ENCODE measurements around the gene IL4R. TPM values are rescaled to one million over a fixed set of nuclear protein-coding genes. Genes with fewer than 3 reads are reported as not detected.
"Not testable (repeated sequence)": the region's sequence is repeated elsewhere in the genome, so short reads cannot be mapped to it uniquely, and the experiment has no call there.

Gene IL4R
- total RNA-seq, 1 experiment from 2014 or later, result 75.1 TPM

DNA sequence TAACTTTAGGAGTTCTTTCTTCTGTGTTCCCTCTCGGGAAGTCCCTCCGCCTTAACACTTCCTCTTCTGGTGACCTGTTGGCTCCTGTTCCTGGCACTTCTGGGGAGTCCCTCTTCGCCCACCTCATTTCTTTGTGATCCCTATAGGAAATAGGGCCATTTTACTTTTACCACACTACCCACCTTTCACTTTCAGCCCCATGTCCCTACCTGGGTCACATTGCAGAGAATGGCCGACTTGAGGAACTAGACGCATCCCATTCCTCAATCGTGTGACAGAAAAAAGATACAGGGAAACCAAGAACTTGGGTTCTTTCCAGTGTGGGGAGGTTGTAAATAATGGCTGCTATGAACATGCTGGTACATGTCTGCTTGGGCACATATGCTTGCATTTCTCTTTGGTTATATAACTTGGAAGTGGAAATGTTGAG lies 94.8 kb downstream of the IL4R start:
- Histone ChIP-seq H3K4me1 (peaks cover 16% of the 10 kb centered on the region), H3K4me3 (no peak overlapping the region), H3K36me3 (peaks cover 16% of the 10 kb centered on the region), H3K27ac (peak overlapping the region; percentile 32), H3K27me3 (no peaks in the 10 kb centered on the region), H3K9me3 (replicated peaks) (no peaks in the 10 kb centered on the region)
- no peak for DNase-seq

DNA sequence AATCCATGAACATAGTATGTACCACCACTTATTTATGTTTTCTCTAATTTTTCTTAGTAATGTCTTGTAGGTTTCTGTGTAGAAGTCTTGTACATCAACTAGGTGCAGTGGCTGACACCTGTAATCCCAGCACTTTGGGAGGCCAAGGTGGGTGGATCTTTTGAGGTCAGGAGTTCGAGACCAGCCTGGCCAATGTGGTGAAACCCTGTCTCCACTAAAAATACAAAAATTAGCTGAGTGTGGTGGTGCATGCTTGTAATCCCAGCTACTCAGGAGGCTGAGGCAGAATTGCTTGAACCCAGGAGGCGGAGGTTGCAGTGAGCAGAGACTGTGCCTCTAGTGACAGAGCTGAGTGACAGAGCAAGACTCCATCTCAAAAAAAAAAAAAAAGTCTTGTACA lies 96.2 kb downstream of the IL4R start:
- not testable (repeated sequence) for H3K4me3 ChIP-seq; H3K27me3 ChIP-seq; H3K27ac ChIP-seq; H3K9me3 ChIP-seq (replicated peaks); DNase-seq
- Histone ChIP-seq H3K36me3 (peaks cover 16% of the 10 kb centered on the region), H3K4me1 (peaks cover 24% of the 10 kb centered on the region)

DNA sequence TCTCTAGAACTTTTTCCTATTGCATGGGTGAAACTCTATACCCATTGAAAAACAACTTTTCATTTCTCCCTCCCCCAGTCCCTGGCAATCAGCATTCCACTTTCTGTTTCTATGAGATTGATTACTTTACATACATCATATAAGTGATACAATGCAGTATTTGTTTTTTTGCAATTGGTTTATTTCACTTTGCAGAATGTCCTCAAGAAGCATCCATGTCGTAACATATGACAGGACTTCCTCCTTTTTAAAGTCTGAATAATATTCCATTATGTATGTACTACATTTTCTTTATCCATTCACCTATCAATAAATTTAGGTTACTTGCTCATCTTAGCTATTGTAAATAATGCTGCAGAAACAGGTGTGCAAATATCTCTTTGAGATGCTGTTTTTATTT lies 97.0 kb downstream of the IL4R start:
- Histone ChIP-seq H3K36me3 (peaks cover 16% of the 10 kb centered on the region), H3K27ac (no peak overlapping the region), H3K4me3 (no peak overlapping the region), H3K9me3 (replicated peaks) (no peaks in the 10 kb centered on the region), H3K27me3 (no peaks in the 10 kb centered on the region), H3K4me1 (peaks cover 31% of the 10 kb centered on the region)
- DNase-seq, result no peak

DNA sequence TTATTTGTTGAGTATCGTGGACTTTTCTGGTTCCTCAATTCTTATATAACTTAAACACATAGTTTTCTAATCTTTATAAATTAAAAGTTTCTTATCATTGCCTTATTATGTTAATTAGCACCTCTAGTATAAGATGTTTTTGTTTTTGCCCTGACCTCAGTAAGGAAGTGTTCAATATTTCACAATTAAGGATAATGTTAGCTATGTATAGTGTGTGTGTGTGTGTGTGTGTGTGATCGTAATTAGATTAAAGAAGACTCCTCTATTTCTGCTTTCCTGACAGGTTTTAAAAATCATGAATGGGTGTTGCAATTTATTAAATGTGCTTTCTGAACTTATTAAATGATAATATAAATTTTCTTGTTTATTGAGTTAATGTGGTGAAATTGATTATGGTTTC lies 100.2 kb downstream of the IL4R start:
- H3K4me3 ChIP-seq, result no peak overlapping the region
- no peaks in the 10 kb centered on the region for H3K9me3 ChIP-seq (replicated peaks)
- DNase-seq, result no peak
- H3K27me3 ChIP-seq, result no peaks in the 10 kb centered on the region
- peaks cover 16% of the 10 kb centered on the region for H3K4me1 ChIP-seq
- H3K27ac ChIP-seq, result peak overlapping the region; percentile 78; the same call in 1 of the 2 replicates
- peaks cover 30% of the 10 kb centered on the region for H3K36me3 ChIP-seq

Other genes starting within 250 kb of the IL4R start
- gene C16orf82, start 247.0 kb upstream of the IL4R start, total RNA-seq (2014; rRNA removed; shearing (Covaris generic)), result not detected in 2 replicates
- 4.3 and 4.9 TPM in 2 replicates for gene KDM8, start 110.4 kb upstream of the IL4R start, total RNA-seq (2014; rRNA removed; shearing (Covaris generic))
- 38.3 and 39.5 TPM in 2 replicates for gene NSMCE1, start 45.2 kb upstream of the IL4R start, total RNA-seq (2014; rRNA removed; shearing (Covaris generic))
- 3.8 and 4.6 TPM in 2 replicates for gene IL21R, start 88.2 kb downstream of the IL4R start, total RNA-seq (2014; rRNA removed; shearing (Covaris generic))
- gene GTF3C1, start 235.9 kb downstream of the IL4R start, total RNA-seq (2014; rRNA removed; shearing (Covaris generic)), result 113 and 124 TPM in 2 replicates
- 16.2 and 18.6 TPM in 2 replicates for gene KATNIP, start 236.2 kb downstream of the IL4R start, total RNA-seq (2014; rRNA removed; shearing (Covaris generic))